Natural killer cell (primary cell): Measurements from ENCODE around the gene ADIPOR2. TPM values are rescaled to one million over a fixed set of nuclear protein-coding genes. Genes with fewer than 3 reads are reported as not detected.
A peak's percentile ranks its signal among the peaks of the same experiment; 100 is the strongest.

Experiments
- ATAC-seq, 3 donors: fragments of 150-1000 bp in 2 of 3; fragments of 200-7000 bp in 1 of 3; cut with Tn5 transposase; 1 replicate in 1 of 3; 2 replicates in 2 of 3; pipeline ENCODE4 v1.10.0; 2021; ENCODE audit warnings: mild to moderate bottlenecking in 2 of 3, moderate library complexity in 2 of 3
- DNase-seq, 2 donors: peaks; one replicate each; pipeline versions ENCODE4 v3.0.0 to v3.0.0-alpha.2; 2013 to 2021; ENCODE audit warnings: mixed read lengths in 1 of 2
- H3K27ac ChIP-seq: one replicate; pipeline ENCODE4 v1.5.1; 2013; ENCODE audit warnings: mild to moderate bottlenecking, low read length
- H3K27me3 ChIP-seq: one replicate; pipeline ENCODE4 v1.6.1; 2013; ENCODE audit warnings: low read length; ENCODE audit not compliant: control insufficient read depth, insufficient read depth
- H3K36me3 ChIP-seq: one replicate; pipeline ENCODE4 v1.6.1; 2013; ENCODE audit warnings: low read length; ENCODE audit not compliant: control insufficient read depth, insufficient read depth
- H3K4me1 ChIP-seq: one replicate; pipeline ENCODE4 v1.6.1; 2013; ENCODE audit warnings: low read length; ENCODE audit not compliant: control insufficient read depth, insufficient read depth
- H3K4me3 ChIP-seq: one replicate; pipeline ENCODE4 v1.5.1; 2013; ENCODE audit warnings: low read length
- H3K9me3 ChIP-seq: one replicate; pipeline ENCODE4 v1.6.1; 2013; ENCODE audit warnings: low read length; ENCODE audit not compliant: control insufficient read depth, insufficient read depth
- H3K27ac Mint-ChIP-seq, 2 donors: one replicate each; pipeline ENCODE4 v1.8.0; 2022; ENCODE audit warnings: mild to moderate bottlenecking in 2 of 2, mixed read lengths in 2 of 2, moderate library complexity in 1 of 2
- H3K27me3 Mint-ChIP-seq, 2 donors: one replicate each; pipeline ENCODE4 v1.8.0; 2022; ENCODE audit warnings: low read depth in 2 of 2, mixed read lengths in 2 of 2
- H3K36me3 Mint-ChIP-seq: one replicate; pipeline ENCODE4 v1.8.0; 2022; ENCODE audit warnings: mixed read lengths
- H3K4me1 Mint-ChIP-seq, 2 donors: one replicate each; pipeline ENCODE4 v1.8.0; 2022; ENCODE audit warnings: mixed read lengths in 2 of 2
- H3K4me3 Mint-ChIP-seq: one replicate; pipeline ENCODE4 v1.8.0; 2022; ENCODE audit warnings: mild to moderate bottlenecking, moderate library complexity, mixed read lengths
- H3K9me3 Mint-ChIP-seq, 2 donors: one replicate each; pipeline ENCODE4 v1.8.0; 2022; ENCODE audit warnings: mixed read lengths in 2 of 2
- CTCF ChIP-seq: fragments of 200-600 bp; IDR thresholded peaks from one replicate; pipeline ENCODE4 v1.8.0; 2022; ENCODE audit warnings: antibody characterized with exemption
- WGBS: methylation state at CpG from one replicate; pipeline ENCODE4 v1.1.7; 2013; ENCODE audit warnings: missing lambda C conversion rate; ENCODE audit not compliant: insufficient coverage; 5-methylcytosine and 5-hydroxymethylcytosine counted together
- intact Hi-C: fragments of 100-400 bp; cut with micrococcal nuclease; formaldehyde crosslinking; loops from one replicate; pipeline ENCODE4 v1.14.2; 2022
- total RNA-seq, 4 donors: library from RNA; stranded (reverse); fragments of 120-200 nt in 1 of 4; gene quantifications; one replicate each; pipeline versions ENCODE4 v1.2.3 to v1.2.4, GENCODE V29; 2013 to 2022

Gene ADIPOR2
- total RNA-seq, 3 donors from 2014 or later (not counting 1 experiment from before 2014, with no cell fraction given), result 38.6 to 48.3 (median 44.0) TPM

DNA sequence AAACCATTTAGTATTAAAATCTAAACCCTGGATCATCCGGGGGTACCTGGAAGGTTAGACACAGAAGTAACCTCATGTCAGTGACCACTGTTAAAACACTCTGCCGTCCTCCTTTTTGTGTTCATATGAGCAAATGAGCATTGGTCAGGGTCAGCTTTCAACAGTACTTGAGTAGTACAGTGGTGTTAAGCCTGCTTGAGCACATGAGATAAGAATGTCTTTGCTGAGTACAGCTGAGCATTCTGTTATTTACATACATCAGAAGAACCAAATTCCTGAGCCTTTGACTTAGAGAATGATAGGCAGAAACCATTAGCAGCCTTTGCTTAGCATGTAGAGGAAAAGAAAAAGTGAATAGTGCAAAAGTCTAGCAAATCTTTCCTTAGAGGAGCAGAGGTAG is 90.9 kb downstream of the ADIPOR2 start:
- Mint-ChIP-seq H3K4me1 (peaks cover 1 to 9% of the 10 kb centered on the region in 2 donors), H3K4me3 (no peak overlapping the region), H3K36me3 (peaks cover 14% of the 10 kb centered on the region), H3K9me3 (no peaks in the 10 kb centered on the region), H3K27me3 (no peaks in the 10 kb centered on the region), H3K27ac (no peak overlapping the region)
- intact Hi-C loops, result no loop called here
- ATAC-seq (no peak), DNase-seq (no peak)
- Histone ChIP-seq H3K4me3 (no peak overlapping the region), H3K4me1 (no peaks in the 10 kb centered on the region), H3K27ac (no peak overlapping the region), H3K9me3 (no peaks in the 10 kb centered on the region), H3K36me3 (peaks cover 42% of the 10 kb centered on the region), H3K27me3 (no peaks in the 10 kb centered on the region)
- no peak for TF ChIP-seq CTCF
- WGBS, result 36% methylated on average over 2 of the region's 2 CpGs

DNA sequence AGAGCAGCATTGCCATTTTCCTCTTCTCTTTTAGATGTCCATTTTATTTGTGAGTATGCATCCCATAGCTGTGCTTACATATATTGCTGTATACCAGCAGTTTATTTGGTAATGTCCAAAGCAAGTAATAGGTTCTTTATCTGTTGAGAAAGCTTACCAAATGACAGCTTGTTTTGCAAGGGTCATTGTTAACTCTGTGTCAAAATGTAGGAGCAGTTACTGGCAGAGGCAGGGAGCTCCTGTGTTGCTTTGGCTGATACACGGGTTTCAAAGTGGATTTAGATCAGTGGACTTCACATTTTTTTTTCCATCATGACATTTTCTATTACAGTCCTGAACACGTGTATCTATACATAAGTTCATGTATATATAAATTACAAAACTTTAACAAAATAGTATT is 91.3 kb downstream of the ADIPOR2 start:
- DNase-seq (no peak), ATAC-seq (no peak)
- no peaks in the 10 kb centered on the region for H3K9me3 Mint-ChIP-seq
- 100% methylated on average over 1 of the region's 2 CpGs for WGBS
- Histone ChIP-seq H3K36me3 (peaks cover 46% of the 10 kb centered on the region), H3K4me1 (no peaks in the 10 kb centered on the region), H3K4me3 (no peak overlapping the region), H3K27me3 (no peaks in the 10 kb centered on the region), H3K27ac (no peak overlapping the region), H3K9me3 (no peaks in the 10 kb centered on the region)
- intact Hi-C loops, result no loop called here
- no peak overlapping the region for H3K4me3 Mint-ChIP-seq
- peaks cover 4 to 13% of the 10 kb centered on the region in 2 donors for H3K4me1 Mint-ChIP-seq
- H3K36me3 Mint-ChIP-seq, result peaks cover 14% of the 10 kb centered on the region
- H3K27ac Mint-ChIP-seq, result no peak overlapping the region
- H3K27me3 Mint-ChIP-seq, result no peaks in the 10 kb centered on the region
- no peak for TF ChIP-seq CTCF

DNA sequence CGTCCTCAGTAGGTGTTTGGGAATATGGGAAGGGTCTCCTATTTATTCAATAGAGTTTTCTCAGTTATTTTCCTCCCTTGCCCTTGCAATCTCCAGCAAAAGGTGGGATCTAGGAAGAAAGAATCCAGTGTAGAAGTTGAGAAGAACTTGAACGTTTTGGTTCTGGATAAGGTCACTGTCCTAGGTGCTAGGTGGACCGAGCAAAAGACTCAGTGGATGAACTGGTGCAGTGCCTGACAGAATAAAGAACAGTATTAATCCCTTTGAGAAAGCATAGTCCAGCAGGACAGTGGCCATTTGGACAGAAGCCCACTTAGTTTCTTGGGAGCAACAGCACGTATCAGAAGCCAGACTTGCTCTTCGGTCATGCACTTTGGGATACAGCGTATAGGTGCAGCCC is 96.8 kb downstream of the ADIPOR2 start:
- H3K27ac ChIP-seq, result no peak overlapping the region
- no peaks in the 10 kb centered on the region for H3K9me3 Mint-ChIP-seq
- 82% methylated on average over 6 of the region's 6 CpGs for WGBS
- peaks cover 23 to 24% of the 10 kb centered on the region in 2 donors for H3K4me1 Mint-ChIP-seq
- no peak overlapping the region for H3K4me3 Mint-ChIP-seq
- H3K9me3 ChIP-seq, result no peaks in the 10 kb centered on the region
- H3K4me3 ChIP-seq, result no peak overlapping the region
- H3K27me3 ChIP-seq, result no peaks in the 10 kb centered on the region
- H3K36me3 ChIP-seq, result peaks cover 24% of the 10 kb centered on the region
- intact Hi-C loops, result no loop called here
- DNase-seq (no peak), ATAC-seq (no peak)
- no peaks in the 10 kb centered on the region for H3K27me3 Mint-ChIP-seq
- no peaks in the 10 kb centered on the region for H3K36me3 Mint-ChIP-seq
- no peak for TF ChIP-seq CTCF
- peak overlapping the region in 1 of 2 donors; percentile 9 for H3K27ac Mint-ChIP-seq
- H3K4me1 ChIP-seq, result peaks cover 15% of the 10 kb centered on the region

GRCh38 chr12:1790444-1790843 is 99.6 kb downstream of the ADIPOR2 start:
- intact Hi-C loops, result no loop called here
- DNase-seq, result no peak
- H3K27me3 ChIP-seq, result no peaks in the 10 kb centered on the region
- H3K9me3 Mint-ChIP-seq, result no peaks in the 10 kb centered on the region
- H3K4me3 ChIP-seq, result no peak overlapping the region
- H3K27me3 Mint-ChIP-seq, result no peaks in the 10 kb centered on the region
- ATAC-seq, result no peak
- WGBS, result 47% methylated on average over 7 of the region's 7 CpGs
- peaks cover 16% of the 10 kb centered on the region for H3K4me1 ChIP-seq
- H3K36me3 Mint-ChIP-seq, result no peaks in the 10 kb centered on the region
- H3K4me1 Mint-ChIP-seq, result peaks cover 24 to 26% of the 10 kb centered on the region in 2 donors
- no peak overlapping the region for H3K27ac ChIP-seq
- no peak overlapping the region for H3K4me3 Mint-ChIP-seq
- peaks cover 15% of the 10 kb centered on the region for H3K36me3 ChIP-seq
- peak overlapping the region in 1 of 2 donors; percentile 81 for H3K27ac Mint-ChIP-seq
- H3K9me3 ChIP-seq, result no peaks in the 10 kb centered on the region
- no peak for TF ChIP-seq CTCF
